HL-60 (cell line): ENCODE measurements around the gene ATP2B2.

Source experiments
- TF ChIP-seq, protein P1 (sequence below): IDR thresholded peaks from one replicate; pipeline ENCODE4 v1.5.1; 2011; ENCODE audit warnings: low read length, control low read depth, inconsistent platforms; ENCODE audit not compliant: insufficient read depth
- TF ChIP-seq, protein P2 (sequence below): IDR thresholded peaks from 2 replicates; pipeline ENCODE4 v1.6.1; 2012; ENCODE audit warnings: low read depth; ENCODE audit not compliant: insufficient replicate concordance

DNA sequence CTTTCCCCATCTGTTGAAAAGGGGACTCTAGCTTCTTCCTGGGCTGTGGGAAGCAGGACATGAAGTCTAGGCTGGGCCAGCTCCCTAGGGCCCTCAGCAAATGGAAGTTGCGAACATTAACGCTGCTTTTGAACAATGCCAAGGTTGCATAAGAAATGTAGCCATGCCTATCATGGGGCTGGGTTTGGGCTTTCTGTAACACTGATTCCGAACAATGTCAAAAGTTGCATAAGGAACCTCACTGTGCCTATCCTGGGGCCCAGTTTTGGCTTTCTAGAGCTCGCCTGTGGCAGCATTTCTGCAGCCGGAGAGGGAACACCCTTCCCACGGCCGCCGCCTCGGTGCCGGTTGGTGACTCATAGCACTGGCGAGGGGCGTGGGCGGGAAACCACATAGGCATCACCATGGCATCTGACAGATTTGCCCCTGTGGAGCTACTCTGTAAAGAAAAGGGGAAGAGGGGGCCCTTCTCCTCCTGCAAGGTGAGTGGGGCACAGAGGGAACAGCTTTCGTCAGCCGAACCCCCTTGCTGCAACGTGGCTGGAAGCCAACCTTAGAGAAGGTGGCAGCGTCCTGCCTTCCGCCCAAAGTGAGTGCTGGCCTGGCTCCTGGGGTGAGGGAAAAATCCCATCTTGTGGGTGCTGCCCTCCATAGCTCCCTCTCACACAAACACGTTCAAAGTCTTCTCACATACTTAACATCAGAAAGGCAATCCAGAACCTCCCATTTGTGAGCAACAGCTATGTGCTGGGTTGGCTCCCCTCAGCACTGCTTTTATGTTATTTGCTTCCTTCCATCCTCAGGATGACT lies 46.6 kb upstream of the ATP2B2 start:
- TF ChIP-seq, protein P1, sequence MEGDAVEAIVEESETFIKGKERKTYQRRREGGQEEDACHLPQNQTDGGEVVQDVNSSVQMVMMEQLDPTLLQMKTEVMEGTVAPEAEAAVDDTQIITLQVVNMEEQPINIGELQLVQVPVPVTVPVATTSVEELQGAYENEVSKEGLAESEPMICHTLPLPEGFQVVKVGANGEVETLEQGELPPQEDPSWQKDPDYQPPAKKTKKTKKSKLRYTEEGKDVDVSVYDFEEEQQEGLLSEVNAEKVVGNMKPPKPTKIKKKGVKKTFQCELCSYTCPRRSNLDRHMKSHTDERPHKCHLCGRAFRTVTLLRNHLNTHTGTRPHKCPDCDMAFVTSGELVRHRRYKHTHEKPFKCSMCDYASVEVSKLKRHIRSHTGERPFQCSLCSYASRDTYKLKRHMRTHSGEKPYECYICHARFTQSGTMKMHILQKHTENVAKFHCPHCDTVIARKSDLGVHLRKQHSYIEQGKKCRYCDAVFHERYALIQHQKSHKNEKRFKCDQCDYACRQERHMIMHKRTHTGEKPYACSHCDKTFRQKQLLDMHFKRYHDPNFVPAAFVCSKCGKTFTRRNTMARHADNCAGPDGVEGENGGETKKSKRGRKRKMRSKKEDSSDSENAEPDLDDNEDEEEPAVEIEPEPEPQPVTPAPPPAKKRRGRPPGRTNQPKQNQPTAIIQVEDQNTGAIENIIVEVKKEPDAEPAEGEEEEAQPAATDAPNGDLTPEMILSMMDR: no peak
- TF ChIP-seq, protein P2, sequence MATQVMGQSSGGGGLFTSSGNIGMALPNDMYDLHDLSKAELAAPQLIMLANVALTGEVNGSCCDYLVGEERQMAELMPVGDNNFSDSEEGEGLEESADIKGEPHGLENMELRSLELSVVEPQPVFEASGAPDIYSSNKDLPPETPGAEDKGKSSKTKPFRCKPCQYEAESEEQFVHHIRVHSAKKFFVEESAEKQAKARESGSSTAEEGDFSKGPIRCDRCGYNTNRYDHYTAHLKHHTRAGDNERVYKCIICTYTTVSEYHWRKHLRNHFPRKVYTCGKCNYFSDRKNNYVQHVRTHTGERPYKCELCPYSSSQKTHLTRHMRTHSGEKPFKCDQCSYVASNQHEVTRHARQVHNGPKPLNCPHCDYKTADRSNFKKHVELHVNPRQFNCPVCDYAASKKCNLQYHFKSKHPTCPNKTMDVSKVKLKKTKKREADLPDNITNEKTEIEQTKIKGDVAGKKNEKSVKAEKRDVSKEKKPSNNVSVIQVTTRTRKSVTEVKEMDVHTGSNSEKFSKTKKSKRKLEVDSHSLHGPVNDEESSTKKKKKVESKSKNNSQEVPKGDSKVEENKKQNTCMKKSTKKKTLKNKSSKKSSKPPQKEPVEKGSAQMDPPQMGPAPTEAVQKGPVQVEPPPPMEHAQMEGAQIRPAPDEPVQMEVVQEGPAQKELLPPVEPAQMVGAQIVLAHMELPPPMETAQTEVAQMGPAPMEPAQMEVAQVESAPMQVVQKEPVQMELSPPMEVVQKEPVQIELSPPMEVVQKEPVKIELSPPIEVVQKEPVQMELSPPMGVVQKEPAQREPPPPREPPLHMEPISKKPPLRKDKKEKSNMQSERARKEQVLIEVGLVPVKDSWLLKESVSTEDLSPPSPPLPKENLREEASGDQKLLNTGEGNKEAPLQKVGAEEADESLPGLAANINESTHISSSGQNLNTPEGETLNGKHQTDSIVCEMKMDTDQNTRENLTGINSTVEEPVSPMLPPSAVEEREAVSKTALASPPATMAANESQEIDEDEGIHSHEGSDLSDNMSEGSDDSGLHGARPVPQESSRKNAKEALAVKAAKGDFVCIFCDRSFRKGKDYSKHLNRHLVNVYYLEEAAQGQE: no peak
